ENCODE results near the gene REEP1.

DNA sequence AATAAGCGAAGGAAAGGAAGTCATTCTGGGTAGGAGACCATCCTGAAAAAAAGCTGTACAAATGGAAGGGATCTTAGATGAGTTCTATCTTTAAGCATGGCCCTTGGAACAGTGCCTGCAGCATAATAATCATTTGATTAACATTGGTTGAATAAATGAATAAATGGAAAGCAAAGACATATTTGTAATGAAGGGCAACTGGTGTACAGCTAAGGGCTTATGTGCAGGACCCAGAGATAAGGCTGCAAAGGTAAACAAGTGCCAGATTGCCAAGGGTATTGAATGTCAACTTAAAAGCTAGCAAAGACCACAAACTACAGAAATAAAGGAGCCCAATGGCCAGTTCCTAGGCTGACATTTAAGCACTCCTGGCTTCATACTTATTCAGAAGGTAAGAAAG lies 161.6 kb downstream of the REEP1 start:
- TF ChIP-seq SIN3A (IDR thresholded peaks at IDR 0.05; ENCODE audit: low read depth) = no peak
- TF ChIP-seq, protein P1, sequence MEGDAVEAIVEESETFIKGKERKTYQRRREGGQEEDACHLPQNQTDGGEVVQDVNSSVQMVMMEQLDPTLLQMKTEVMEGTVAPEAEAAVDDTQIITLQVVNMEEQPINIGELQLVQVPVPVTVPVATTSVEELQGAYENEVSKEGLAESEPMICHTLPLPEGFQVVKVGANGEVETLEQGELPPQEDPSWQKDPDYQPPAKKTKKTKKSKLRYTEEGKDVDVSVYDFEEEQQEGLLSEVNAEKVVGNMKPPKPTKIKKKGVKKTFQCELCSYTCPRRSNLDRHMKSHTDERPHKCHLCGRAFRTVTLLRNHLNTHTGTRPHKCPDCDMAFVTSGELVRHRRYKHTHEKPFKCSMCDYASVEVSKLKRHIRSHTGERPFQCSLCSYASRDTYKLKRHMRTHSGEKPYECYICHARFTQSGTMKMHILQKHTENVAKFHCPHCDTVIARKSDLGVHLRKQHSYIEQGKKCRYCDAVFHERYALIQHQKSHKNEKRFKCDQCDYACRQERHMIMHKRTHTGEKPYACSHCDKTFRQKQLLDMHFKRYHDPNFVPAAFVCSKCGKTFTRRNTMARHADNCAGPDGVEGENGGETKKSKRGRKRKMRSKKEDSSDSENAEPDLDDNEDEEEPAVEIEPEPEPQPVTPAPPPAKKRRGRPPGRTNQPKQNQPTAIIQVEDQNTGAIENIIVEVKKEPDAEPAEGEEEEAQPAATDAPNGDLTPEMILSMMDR (IDR thresholded peaks at IDR 0.05 in 2 of 3, conservative IDR thresholded peaks at IDR 0.05 in 1 of 3; ENCODE audit: borderline replicate concordance in 1 of 3, insufficient read depth in 1 of 3, low read depth in 2 of 3, low read length in 2 of 3) = no peak
- no peak for TF ChIP-seq TCF7L2 (IDR thresholded peaks at IDR 0.05; ENCODE audit: borderline replicate concordance, extremely low read depth, insufficient read depth, insufficient read length)
- no peak for TF ChIP-seq POLR2AphosphoS5 (IDR thresholded peaks at IDR 0.05; ENCODE audit: low read depth, low read length)
- TF ChIP-seq EZH2 (IDR thresholded peaks at IDR 0.05) = no peak

All from HCT116 (cell line).